ENCODE measurements around the gene NOD2. TPM values are rescaled to one million over a fixed set of nuclear protein-coding genes. Genes with fewer than 3 reads are reported as not detected.

Gene NOD2
- total RNA-seq, 6 experiments from 2014 or later = not detected

GRCh38 chr16:50709980-50710379, 16.6 kb downstream of the NOD2 start:
- H3K27me3 Mint-ChIP-seq (ENCODE audit: insufficient read depth) = peaks cover 40% of the 10 kb centered on the region

GRCh38 chr16:50711040-50711439, 17.6 kb downstream of the NOD2 start:
- Mint-ChIP-seq H3K36me3 (ENCODE audit: low read depth) (no peaks in the 10 kb centered on the region), H3K4me1 (ENCODE audit: low read depth) (no peaks in the 10 kb centered on the region), H3K9me3 (no peaks in the 10 kb centered on the region), H3K4me3 (no peak overlapping the region), H3K27me3 (ENCODE audit: insufficient read depth) (peaks cover 35% of the 10 kb centered on the region), H3K27ac (no peak overlapping the region)
- no peak for TF ChIP-seq CTCF (IDR thresholded peaks at IDR 0.05)
- no peak for DNase-seq

More at GRCh38 chr16:50709980-50710379, 16.6 kb downstream of the NOD2 start:
- Mint-ChIP-seq H3K9me3 (peaks cover 7% of the 10 kb centered on the region), H3K27ac (no peak overlapping the region), H3K4me1 (ENCODE audit: low read depth) (peaks cover 8% of the 10 kb centered on the region), H3K36me3 (ENCODE audit: low read depth) (peaks cover 8% of the 10 kb centered on the region), H3K4me3 (no peak overlapping the region)
- no peak for TF ChIP-seq CTCF (IDR thresholded peaks at IDR 0.05)
- DNase-seq = no peak

GRCh38 chr16:50711862-50712559, 18.6 kb downstream of the NOD2 start:
- H3K27me3 Mint-ChIP-seq (ENCODE audit: insufficient read depth) = peaks cover 35% of the 10 kb centered on the region
- no peak for DNase-seq
- no peak overlapping the region for H3K4me3 Mint-ChIP-seq
- no peaks in the 10 kb centered on the region for H3K36me3 Mint-ChIP-seq (ENCODE audit: low read depth)
- TF ChIP-seq CTCF (IDR thresholded peaks at IDR 0.05) = no peak
- no peak overlapping the region for H3K27ac Mint-ChIP-seq
- no peaks in the 10 kb centered on the region for H3K4me1 Mint-ChIP-seq (ENCODE audit: low read depth)
- H3K9me3 Mint-ChIP-seq = no peaks in the 10 kb centered on the region

- Mint-ChIP-seq H3K27ac (no peak overlapping the region), H3K4me1 (ENCODE audit: low read depth) (no peaks in the 10 kb centered on the region)
Measured at GRCh38 chr16:50712560-50712898, 19.1 kb downstream of the NOD2 start.

GRCh38 chr16:50712956-50713355, 19.6 kb downstream of the NOD2 start:
- no peak overlapping the region for H3K4me3 Mint-ChIP-seq
- no peak overlapping the region for H3K27ac Mint-ChIP-seq
- no peaks in the 10 kb centered on the region for H3K9me3 Mint-ChIP-seq
- no peaks in the 10 kb centered on the region for H3K36me3 Mint-ChIP-seq (ENCODE audit: low read depth)
- no peak for TF ChIP-seq CTCF (IDR thresholded peaks at IDR 0.05)
- DNase-seq = no peak
- H3K27me3 Mint-ChIP-seq (ENCODE audit: insufficient read depth) = peaks cover 31% of the 10 kb centered on the region
- peaks cover 3% of the 10 kb centered on the region for H3K4me1 Mint-ChIP-seq (ENCODE audit: low read depth)

More at GRCh38 chr16:50712560-50712898, 19.1 kb downstream of the NOD2 start:
- Mint-ChIP-seq H3K36me3 (ENCODE audit: low read depth) (no peaks in the 10 kb centered on the region), H3K9me3 (no peaks in the 10 kb centered on the region), H3K4me3 (no peak overlapping the region), H3K27me3 (ENCODE audit: insufficient read depth) (peaks cover 34% of the 10 kb centered on the region)
- DNase-seq = no peak
- TF ChIP-seq CTCF (IDR thresholded peaks at IDR 0.05) = no peak
